Stimulated activated naive CD4-positive, alpha-beta T cell treated with Interleukin-2 at 50 U/mL for 16 hours (primary cell): ENCODE measurements around the gene GRK1.

Experiments used
- DNase-seq: peaks from one replicate; lab custom pipeline; 2025; lab: John Stamatoyannopoulos, UW

The GRK1 gene

GRCh38 chr13:113650275-113650674, 16.7 kb upstream of the GRK1 start:
- no peak for DNase-seq

DNA sequence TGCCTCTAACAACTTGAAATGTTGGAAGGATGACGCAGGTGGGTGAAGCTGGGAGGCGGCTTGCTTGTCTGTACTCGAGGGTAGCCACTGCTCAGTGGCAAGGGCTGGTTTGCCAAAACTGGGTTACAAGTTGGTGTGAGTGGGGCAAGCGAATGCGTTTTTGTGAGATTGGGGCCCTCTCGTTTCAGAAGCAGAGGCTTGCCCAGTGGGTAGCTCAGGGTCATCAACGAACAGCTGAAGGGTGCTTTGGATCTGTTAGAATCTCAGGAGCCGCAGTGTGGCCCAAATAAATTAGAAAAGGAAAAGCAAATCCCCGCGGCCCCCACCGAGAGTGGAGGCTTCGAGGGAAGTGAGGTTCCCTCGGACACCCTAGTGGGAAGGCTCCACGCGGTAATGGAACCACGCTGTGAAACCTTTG, 16.3 kb upstream of the GRK1 start:
- no peak for DNase-seq

- DNase-seq, result no peak
Observed at GRCh38 chr13:113651511-113652403, 15.3 kb upstream of the GRK1 start.

GRCh38 chr13:113652404-113653263, 14.4 kb upstream of the GRK1 start:
- no peak for DNase-seq

DNA sequence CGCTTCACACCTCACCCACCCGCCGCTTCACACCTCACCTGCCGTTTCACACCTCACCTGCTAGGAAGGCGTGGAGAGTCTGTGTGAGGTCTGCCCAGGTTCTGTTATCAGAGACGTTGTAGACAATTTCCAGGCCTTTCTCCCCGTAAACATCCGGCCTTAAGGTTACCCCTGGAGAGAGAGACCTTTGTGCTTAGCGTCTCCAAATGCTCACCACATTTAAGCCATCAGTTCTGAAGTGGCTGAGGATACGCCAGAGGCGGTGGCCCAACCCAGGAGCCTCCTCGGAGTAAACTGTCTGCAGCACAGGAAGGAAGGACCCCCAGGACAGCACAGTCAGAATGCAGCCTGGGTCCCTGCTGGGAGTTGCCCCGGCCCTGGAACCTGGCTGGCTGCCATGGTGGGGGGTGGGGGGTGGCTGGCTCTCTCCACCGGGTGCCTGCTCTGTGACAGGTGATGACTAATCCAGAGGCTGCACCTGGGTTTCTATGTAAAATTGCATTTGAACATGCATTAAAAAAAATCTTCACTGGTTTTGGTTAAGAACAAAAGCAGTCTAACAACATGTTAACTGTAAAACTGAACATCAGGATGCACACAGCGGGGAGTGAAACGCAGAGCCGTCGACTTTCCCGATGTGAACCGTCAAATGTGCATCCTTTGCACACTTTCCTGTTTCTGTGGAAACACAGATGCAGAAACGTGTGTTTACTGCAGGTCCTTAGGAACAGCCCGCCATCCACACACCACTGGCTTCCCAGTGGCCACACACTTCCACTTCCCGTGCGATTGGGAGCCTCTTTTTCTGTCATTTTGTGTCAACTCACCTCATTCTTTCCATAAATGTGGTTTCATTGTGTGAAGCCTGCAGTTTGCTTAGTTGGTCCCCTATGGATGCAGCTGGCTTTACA, 13.5 kb upstream of the GRK1 start:
- DNase-seq, result no peak

DNA sequence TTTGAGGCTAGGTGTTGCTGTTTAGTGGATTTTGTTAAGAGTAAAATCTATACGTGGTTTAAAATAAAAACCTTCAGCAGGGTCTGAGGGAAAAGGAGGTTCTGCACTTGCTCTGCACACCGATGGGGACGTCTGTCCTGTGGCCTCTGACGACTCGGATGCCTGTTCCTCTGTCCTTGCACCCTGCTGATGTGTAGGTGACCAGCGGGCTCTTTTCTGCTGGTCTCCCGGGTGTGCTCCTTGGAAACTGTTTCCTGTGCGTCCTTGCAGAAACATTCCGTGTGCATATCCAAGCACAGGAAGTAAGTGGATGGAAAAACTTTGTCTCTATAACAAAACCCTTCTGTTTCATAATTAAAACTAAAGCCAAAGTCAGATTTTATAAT, 12.9 kb upstream of the GRK1 start:
- no peak for DNase-seq

DNA sequence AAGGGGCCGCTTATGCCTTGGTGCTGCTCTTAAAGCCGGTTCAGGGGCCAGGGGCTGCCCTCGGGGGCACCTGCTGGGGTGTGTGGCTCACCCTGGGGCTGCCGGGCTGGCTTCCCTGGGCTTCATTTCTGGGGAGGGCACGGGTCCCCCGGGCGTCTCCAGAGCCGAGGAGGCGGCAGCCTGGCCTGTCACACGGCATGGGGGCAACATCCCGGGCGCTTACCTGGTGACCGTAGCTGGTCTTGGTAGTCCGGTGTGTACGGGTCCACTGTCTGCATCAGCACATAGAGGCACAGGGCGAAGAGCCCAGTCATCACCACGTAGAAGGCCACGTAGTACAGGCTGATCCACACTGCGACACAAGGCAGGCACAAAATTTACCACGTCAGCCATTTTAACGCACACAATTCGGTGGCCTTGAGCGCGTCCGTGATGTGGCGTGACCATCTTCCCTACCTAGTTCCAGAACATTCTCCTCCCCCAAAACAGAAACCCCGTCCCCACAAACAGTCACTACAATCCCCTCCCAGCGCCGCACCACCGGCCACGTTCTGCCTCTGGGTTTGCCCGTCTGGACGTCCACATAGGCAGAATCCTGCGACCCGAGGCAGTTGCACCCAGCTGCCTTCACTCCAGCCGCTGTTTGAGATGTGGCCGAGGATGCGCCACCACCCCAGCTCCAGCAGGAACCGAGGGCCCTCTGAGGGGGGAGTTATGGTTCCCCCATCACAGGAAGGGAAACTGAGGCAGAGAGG, 12.3 kb upstream of the GRK1 start:
- DNase-seq, result no peak

- no peak for DNase-seq
Observed at GRCh38 chr13:113655346-113656002, 11.5 kb upstream of the GRK1 start.

DNA sequence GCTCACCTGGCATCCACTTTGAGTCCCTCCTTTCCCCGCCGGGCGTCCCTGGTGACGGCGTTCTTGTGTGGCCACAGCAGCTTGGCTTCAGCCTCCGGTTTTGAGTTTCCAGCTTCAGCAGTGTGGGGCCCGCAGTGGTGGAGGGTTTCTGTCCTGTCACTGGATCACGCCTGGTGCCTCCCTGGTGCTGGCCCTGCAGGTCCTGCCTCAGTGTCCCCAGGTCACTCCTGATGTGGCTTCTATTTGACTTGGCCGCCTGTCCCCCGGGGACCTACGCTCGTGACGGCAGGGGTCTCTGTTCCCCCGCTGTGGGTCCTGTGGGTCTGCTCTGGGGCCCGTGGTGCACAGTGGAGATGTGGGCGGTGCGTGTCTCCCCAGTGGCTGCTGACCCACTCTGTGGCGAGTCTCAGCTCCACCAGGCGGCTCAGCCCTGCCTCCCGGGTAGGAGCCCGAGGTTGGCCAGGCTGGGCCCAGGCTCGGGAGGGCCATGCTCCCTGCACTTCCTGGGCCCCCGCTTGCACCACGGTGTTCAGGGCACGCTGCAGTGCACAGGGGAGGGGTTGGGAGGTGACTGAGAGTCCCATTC, 10.9 kb upstream of the GRK1 start:
- DNase-seq, result no peak

- DNase-seq, result no peak
Observed at GRCh38 chr13:113656831-113657671, 10.0 kb upstream of the GRK1 start.

GRCh38 chr13:113657851-113658741, 8.9 kb upstream of the GRK1 start, which contains the start of gene ATP4B:
Gene ATP4B (minus strand): TSS chr13:113658198. CDS start chr13:113658144, 54 bp downstream.
- DNase-seq, result no peak

DNA sequence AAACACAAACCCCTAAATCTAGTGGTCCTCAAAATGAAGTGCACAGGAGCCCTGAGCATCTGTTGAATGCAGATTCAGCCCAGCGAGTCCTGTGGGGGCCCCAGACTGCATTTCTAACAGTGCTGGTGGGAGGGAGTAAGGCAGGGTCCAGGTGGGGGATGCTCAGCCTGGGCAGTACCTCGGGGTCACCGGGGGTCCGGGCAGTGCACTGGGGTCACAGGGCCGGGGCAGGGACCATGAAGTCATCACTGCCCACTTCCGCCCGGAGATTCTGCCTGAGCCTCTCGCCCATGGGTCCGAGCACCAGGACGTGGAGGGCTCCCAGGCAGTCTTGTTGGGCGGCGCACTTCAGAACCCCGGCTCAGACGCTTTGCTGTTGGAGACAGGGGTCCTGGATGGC, 8.2 kb upstream of the GRK1 start:
- no peak for DNase-seq

DNA sequence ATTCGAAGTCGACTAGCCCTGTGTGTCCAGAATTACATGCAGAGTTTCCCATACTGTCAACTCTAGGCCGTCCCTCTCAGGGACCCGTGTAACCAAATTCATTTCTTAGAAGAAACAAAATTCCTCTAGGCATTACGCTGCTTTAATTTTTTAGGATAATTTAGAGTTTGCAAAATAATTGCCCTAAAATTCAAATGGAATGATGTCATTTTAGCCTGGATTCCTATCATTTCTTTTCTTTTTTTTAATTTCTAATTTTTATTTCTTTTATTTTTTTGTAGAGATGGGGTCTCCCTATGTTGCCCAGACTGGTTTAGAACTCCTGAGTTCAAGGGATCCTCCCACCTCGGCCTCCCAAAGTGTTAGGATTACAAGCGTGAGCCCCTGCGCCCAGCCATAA, 7.7 kb upstream of the GRK1 start:
- DNase-seq, result no peak

DNA sequence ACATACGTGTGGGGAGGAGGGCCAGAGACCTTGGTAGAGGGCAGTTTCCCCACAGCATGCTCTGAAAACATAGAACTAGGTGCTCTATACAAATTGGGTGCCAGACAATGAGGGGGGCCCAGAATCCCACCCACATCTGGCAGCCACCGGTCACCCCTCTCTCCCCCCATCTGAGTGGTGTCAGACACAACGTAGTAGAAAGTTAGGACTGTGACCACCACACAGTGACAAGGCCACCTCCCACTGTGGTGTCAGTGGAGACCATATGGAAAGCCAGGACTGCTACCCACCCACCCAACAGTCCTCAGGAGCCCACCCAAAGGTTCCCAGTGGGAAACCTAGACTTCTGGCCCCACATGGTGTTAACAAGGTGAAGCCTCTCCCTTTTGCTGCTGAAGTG, 7.0 kb upstream of the GRK1 start:
- DNase-seq, result no peak

DNA sequence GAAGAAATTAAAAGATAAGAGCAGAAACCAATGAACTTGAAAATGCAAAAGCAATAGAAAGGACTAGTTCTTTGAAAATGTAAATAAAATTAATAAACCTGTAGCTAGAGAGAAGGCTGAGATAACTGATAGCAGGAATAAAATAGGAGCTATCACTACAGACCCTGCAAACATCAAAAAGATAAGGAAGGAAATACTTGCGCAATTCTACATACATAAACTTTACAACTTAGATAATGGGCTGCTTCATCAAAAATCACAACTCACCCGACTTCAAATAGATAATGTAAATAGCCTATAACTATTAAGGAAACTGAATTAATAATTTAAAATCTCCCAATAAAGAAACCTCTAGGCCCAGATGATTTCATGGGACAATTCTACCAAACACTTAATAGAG, 5.5 kb upstream of the GRK1 start:
- no peak for DNase-seq

GRCh38 chr13:113663934-113664333, 3.1 kb upstream of the GRK1 start:
- DNase-seq, result no peak

DNA sequence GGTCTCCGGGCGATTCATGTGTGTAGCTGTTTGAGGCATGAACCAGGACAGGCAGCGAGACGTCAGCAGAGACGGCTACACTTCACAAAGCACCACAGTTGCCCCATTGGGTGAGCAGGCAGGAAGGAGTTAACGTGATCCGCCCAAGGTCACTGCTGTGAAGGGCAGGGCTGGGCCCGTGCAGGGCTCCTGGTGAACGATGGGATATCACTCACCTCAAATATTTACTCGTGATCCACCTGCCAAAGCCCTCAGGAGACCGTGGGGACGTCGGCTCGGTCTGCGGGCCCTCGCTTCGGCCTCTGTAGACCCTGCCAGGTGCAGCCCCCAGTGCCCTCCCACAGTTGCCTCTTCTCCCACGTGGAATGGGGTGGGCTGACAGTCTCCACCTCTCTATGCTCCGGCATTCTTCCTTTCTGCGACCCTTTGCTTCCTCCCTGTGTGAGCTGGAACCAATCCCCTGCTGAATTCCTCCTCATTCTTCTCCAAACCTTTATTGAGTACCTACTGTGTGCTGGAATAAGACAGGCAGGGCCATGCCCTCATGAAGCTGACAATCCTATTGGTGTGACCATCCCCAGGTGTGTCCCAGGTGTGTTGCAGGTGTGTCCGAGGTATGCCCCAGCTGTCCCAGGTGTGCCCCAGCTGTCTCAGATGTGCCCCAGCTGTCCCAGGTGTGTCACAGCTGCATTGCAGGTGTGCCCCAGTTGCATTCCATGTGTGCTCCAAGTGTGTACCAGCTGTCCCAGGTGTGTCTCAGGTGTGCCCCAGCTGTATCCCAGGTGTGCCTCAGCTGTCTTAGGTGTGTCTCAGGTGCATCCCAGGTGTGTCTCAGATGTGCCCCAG, 2.0 kb upstream of the GRK1 start:
- no peak for DNase-seq
